A549 (cell line): Measurements from ENCODE around the gene CBLIF.

Experiments
- ESRRA ChIP-seq: fragments of 150-350 bp; IDR thresholded peaks from 2 replicates; pipeline ENCODE4 v1.6.1; 2014; ENCODE audit warnings: mild to moderate bottlenecking, low read length, borderline replicate concordance
- KDM1A ChIP-seq: fragments of 200-600 bp; sonication (generic); IDR thresholded peaks from 2 replicates; pipeline ENCODE4 v1.6.1; 2016; ENCODE audit warnings: low read depth, mild to moderate bottlenecking

DNA sequence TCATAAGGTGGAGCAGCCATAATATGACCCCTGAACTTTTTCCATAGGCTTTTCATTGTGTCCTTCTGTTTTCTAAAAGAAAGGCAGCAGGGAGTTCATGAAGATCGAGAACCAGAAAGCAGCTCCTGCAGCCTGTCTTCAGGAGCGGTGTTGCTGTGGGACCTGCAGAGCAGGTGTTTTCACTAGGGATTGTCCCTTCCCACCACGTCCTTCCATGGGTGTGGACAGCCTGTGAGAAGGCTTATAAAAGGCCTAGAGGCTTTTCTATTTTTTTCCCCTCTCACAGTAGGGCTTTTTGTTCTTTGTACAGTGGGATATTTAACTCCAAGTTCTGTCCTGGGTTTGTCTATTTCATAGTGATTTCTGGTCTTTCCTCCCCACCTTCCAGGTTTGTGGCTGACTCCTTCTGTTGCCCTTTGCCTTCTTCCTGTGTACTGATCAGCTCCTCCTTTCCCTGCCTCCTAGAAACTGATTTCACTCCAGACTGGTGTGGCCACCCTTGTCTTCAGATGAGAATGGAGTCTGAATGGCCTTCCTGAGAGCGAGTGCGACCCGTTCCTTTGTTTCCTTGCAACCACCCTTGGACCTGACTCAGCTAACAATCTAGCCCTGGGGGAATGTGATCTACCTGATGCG is 44.8 kb downstream of the CBLIF start:
- TF ChIP-seq KDM1A (no peak), ESRRA (no peak)
